ENCODE measurements around the gene SMIM26. TPM values are rescaled to one million over a fixed set of nuclear protein-coding genes. Genes with fewer than 3 reads are reported as not detected.

The SMIM26 gene
- total RNA-seq, 1 experiment from 2014 or later: 99.3 TPM

GRCh38 chr20:18609741-18610140, 42.5 kb downstream of the SMIM26 start:
- Mint-ChIP-seq H3K27ac (ENCODE audit: unreplicated experiment) (no peak overlapping the region), H3K4me1 (ENCODE audit: low read depth, unreplicated experiment) (no peaks in the 10 kb centered on the region), H3K4me3 (ENCODE audit: unreplicated experiment) (no peak overlapping the region), H3K9me3 (ENCODE audit: unreplicated experiment) (no peaks in the 10 kb centered on the region), H3K27me3 (ENCODE audit: insufficient read depth, unreplicated experiment) (no peaks in the 10 kb centered on the region), H3K36me3 (ENCODE audit: insufficient read depth, unreplicated experiment) (peaks cover 4% of the 10 kb centered on the region)
- TF ChIP-seq CTCF (IDR thresholded peaks at IDR 0.05; ENCODE audit: insufficient read depth in 1 of 2, low read depth in 1 of 2, low read length in 1 of 2, severe bottlenecking in 1 of 2, unreplicated experiment in 1 of 2): no peak
- H3K27me3 ChIP-seq (replicated peaks; ENCODE audit: control insufficient read depth, insufficient read depth, low read length): no peaks in the 10 kb centered on the region
- CTCF ChIA-PET: interaction anchor here (0.7 kb wide), 1 partner anchor 586 kb away, joined by 3 read pairs; no protein-coding TSS in a partner anchor
- no peaks in the 10 kb centered on the region for H3K4me1 ChIP-seq
- H3K36me3 ChIP-seq (ENCODE audit: control insufficient read depth, insufficient read depth, low read length): no peaks in the 10 kb centered on the region; the same call in 1 of the 2 replicates
- intact Hi-C loops (cut with micrococcal nuclease; ENCODE audit: unreplicated experiment): no loop called here
- POLR2A ChIA-PET: no interaction called here
- H3K4me3 ChIP-seq (ENCODE audit: low read depth, low read length): no peak overlapping the region
- DNase-seq: no peak
- H3K9me3 ChIP-seq: no peaks in the 10 kb centered on the region
- no TSS peak for BruUV-seq (replicated peaks)

GRCh38 chr20:18611492-18611891, 44.3 kb downstream of the SMIM26 start:
- Histone ChIP-seq H3K36me3 (ENCODE audit: control insufficient read depth, insufficient read depth, low read length) (no peaks in the 10 kb centered on the region; the same call in 1 of the 2 replicates), H3K4me1 (no peaks in the 10 kb centered on the region), H3K4me3 (ENCODE audit: low read depth, low read length) (no peak overlapping the region), H3K27me3 (replicated peaks; ENCODE audit: control insufficient read depth, insufficient read depth, low read length) (no peaks in the 10 kb centered on the region), H3K9me3 (no peaks in the 10 kb centered on the region)
- intact Hi-C loops (cut with micrococcal nuclease; ENCODE audit: unreplicated experiment): no loop called here
- Mint-ChIP-seq H3K27me3 (ENCODE audit: insufficient read depth, unreplicated experiment) (no peaks in the 10 kb centered on the region), H3K9me3 (ENCODE audit: unreplicated experiment) (no peaks in the 10 kb centered on the region), H3K27ac (ENCODE audit: unreplicated experiment) (no peak overlapping the region), H3K4me3 (ENCODE audit: unreplicated experiment) (no peak overlapping the region), H3K4me1 (ENCODE audit: low read depth, unreplicated experiment) (no peaks in the 10 kb centered on the region), H3K36me3 (ENCODE audit: insufficient read depth, unreplicated experiment) (peaks cover 4% of the 10 kb centered on the region)
- BruUV-seq (replicated peaks): no TSS peak
- no peak for TF ChIP-seq CTCF (IDR thresholded peaks at IDR 0.05; ENCODE audit: insufficient read depth in 1 of 2, low read depth in 1 of 2, low read length in 1 of 2, severe bottlenecking in 1 of 2, unreplicated experiment in 1 of 2)
- CTCF ChIA-PET: interaction anchor here (0.6 kb wide), 1 partner anchor 107 kb away, joined by 3 read pairs; no protein-coding TSS in a partner anchor
- DNase-seq: no peak
- POLR2A ChIA-PET: no interaction called here

- H3K4me3 ChIP-seq (ENCODE audit: low read depth, low read length): no peak overlapping the region
- H3K27ac Mint-ChIP-seq (ENCODE audit: unreplicated experiment): no peak overlapping the region
- BruUV-seq (replicated peaks): no TSS peak
- DNase-seq: no peak
- no peaks in the 10 kb centered on the region for H3K4me1 ChIP-seq
- TF ChIP-seq CTCF (IDR thresholded peaks at IDR 0.05; ENCODE audit: insufficient read depth in 1 of 2, low read depth in 1 of 2, low read length in 1 of 2, severe bottlenecking in 1 of 2, unreplicated experiment in 1 of 2): no peak
- no peaks in the 10 kb centered on the region for H3K27me3 ChIP-seq (replicated peaks; ENCODE audit: control insufficient read depth, insufficient read depth, low read length)
- H3K36me3 ChIP-seq (ENCODE audit: control insufficient read depth, insufficient read depth, low read length): no peaks in the 10 kb centered on the region; the same call in 1 of the 2 replicates
- H3K36me3 Mint-ChIP-seq (ENCODE audit: insufficient read depth, unreplicated experiment): peaks cover 4% of the 10 kb centered on the region
- no peaks in the 10 kb centered on the region for H3K9me3 Mint-ChIP-seq (ENCODE audit: unreplicated experiment)
- H3K4me3 Mint-ChIP-seq (ENCODE audit: unreplicated experiment): no peak overlapping the region
- H3K27me3 Mint-ChIP-seq (ENCODE audit: insufficient read depth, unreplicated experiment): no peaks in the 10 kb centered on the region
- no peaks in the 10 kb centered on the region for H3K4me1 Mint-ChIP-seq (ENCODE audit: low read depth, unreplicated experiment)
- ChIA-PET POLR2A (no interaction called here), CTCF (no interaction called here)
- intact Hi-C loops (cut with micrococcal nuclease; ENCODE audit: unreplicated experiment): no loop called here
- peaks cover 5% of the 10 kb centered on the region for H3K9me3 ChIP-seq
These were observed 46.3 kb downstream of the SMIM26 start for GRCh38 chr20:18613553-18613952.

Data from Caco-2 (cell line).